HG03095 (cell line): ENCODE data around the gene DYNC1H1.
"Not testable (repeated sequence)": the region's sequence is repeated elsewhere in the genome, so short reads cannot be mapped to it uniquely, and the experiment has no call there.

Experiments used
- ATAC-seq: cut with Tn5 transposase; IDR thresholded peaks from one replicate; pipeline ENCODE4 v1.9.1; 2021; ENCODE audit warnings: moderate library complexity; ENCODE audit not compliant: unreplicated experiment

Gene DYNC1H1

GRCh38 chr14:101963052-101963451 lies 1.3 kb upstream of the DYNC1H1 start:
- no peak for ATAC-seq

GRCh38 chr14:101963656-101964296 lies 597 bp upstream of the DYNC1H1 start:
- no peak for ATAC-seq

DNA sequence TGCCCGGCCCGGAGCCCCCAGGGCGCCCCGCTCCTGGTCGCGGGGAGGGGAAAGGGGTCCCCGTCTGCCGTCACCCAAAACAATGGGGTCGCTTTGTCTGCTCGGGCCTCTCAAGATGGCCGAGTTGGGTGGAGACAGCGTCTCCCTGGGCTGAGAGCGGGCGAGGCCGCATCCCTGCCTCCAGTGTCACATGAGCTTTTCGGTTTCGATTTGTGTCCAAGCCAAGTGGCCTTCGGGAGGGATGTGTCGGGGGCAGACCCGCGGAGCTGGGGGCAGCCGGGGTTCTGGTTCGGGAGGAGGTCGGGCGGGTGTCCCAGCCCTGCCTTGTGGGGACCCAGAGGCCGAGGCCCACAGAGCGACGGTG lies 790 bp downstream of the DYNC1H1 start:
- ATAC-seq = peak; percentile 32

GRCh38 chr14:101965770-101966722 lies 1.7 kb downstream of the DYNC1H1 start:
- ATAC-seq = no peak

DNA sequence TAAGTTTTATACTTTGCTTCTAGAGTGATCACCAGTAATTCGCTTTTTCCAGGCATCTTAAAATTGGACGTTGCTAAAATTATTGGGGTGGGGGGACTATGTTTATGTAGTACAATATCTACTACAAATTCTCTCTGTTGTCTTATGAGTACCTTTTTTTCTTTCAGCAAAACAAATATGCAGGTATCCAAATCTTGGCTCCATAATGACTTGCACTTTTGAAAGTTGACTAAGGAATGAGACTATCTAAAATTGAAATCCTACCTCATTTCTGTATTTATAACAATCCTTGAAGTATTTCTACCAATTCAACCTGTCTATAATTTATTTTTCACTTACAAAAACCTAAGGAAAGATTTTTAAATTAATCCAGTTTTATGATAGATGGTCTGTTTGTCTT lies 2.4 kb downstream of the DYNC1H1 start:
- ATAC-seq = no peak

DNA sequence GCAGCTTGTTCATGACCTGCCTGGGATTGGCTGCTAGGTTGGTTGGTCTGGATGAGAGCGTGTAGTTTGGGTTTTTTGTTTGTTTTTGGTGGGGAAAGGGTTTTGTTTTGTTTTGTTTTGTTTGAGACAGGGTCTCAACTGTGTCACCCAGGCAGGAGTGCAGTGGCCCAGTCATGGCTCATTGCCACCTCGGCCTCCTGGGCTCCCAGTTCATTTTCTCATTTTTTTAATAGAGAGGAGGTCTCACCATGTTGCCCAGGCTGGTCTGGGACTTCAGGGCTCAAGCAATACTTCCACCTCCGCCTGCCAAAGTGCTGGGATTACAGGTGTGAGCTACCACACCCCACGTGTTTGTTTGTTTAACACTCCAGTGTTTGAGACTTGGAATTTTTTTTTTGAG lies 3.8 kb downstream of the DYNC1H1 start:
- no peak for ATAC-seq

- ATAC-seq = no peak
Observed at GRCh38 chr14:101969481-101969880, 5.1 kb downstream of the DYNC1H1 start.

- ATAC-seq = no peak
Observed at GRCh38 chr14:101970830-101971400, 6.5 kb downstream of the DYNC1H1 start.

DNA sequence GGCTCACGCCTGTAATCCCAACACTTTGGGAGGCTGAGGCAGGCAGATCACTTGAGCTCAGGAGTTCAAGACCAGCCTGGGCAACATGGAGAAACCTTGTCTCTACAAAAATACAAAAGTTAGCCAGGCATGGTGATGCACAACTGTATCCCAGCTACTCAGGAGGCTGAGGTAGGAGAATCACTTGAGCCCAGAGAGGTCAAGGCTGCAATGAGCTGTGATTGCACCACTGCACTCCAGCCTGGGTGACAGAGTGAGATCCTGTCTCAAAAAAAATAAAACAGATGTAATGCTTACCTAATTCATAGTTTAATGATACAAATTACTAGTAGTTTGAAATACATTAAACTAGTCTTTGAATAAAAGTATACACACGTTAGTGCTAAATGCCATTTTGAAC lies 7.1 kb downstream of the DYNC1H1 start:
- ATAC-seq = not testable (repeated sequence)

DNA sequence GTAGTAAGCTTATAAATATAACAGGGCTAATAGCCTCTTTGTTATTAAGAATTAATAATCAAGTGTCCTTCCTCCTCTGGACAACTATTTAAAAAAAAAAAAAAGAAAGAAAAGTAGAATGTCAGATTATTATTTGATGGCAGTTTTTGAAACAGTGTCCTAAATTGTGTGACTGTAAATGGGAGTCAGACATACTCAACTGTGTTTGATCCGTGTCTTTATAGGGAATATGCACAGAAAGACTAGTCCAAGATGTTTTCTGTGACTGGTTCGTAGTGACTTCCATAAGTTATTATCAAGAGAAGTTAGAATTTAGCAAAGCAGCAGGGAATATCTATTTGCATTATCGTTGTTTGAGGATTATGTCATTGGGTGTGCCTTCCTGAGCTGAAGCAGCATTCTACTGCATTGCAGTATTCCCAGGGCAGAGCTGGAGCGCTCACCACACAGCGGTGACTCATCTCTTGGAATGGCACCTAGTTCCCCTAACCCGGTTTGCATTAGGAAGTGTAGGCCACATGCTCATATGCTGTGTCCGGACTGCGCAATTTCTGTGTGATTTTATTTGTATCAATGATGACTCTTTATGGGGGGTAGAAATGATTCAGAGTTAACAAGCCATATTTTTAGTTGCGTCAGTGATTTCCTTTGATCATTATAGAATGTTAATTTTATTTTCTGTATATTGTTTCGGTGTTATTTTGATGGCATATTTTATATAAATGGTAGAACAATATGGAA lies 7.9 kb downstream of the DYNC1H1 start:
- no peak for ATAC-seq

GRCh38 chr14:101973356-101973755 lies 9.0 kb downstream of the DYNC1H1 start:
- no peak for ATAC-seq

GRCh38 chr14:101975231-101975630 lies 10.9 kb downstream of the DYNC1H1 start:
- ATAC-seq = no peak

- no peak for ATAC-seq
Observed at GRCh38 chr14:101977311-101978071, 13.1 kb downstream of the DYNC1H1 start.

- no peak for ATAC-seq
Observed at GRCh38 chr14:101979666-101980065, 15.3 kb downstream of the DYNC1H1 start.

GRCh38 chr14:101980251-101980650 lies 15.9 kb downstream of the DYNC1H1 start:
- ATAC-seq = no peak

- peak; percentile 77 for ATAC-seq
Observed at GRCh38 chr14:101980700-101981099, 16.3 kb downstream of the DYNC1H1 start.

GRCh38 chr14:101982621-101983020 lies 18.2 kb downstream of the DYNC1H1 start:
- no peak for ATAC-seq

DNA sequence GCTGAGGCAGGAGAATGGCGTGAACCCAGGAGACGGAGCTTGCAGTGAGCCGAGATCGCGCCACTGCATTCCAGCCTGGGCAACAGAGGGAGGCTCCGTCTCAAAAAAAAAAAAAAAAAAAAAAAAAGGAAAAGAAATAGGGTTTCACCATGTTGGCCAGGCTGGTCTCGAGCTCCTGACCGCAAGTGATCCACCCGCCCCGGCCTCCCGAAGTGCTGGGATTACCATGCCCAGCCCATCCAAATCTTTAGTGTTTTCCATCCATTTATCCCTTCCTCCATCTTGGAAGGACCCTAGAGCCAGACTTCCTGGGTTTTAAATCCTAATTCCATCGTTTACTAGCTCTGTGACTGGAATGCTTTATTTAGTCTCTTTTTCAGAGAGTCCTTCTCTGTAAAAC lies 20.5 kb downstream of the DYNC1H1 start:
- ATAC-seq = not testable (repeated sequence)

DNA sequence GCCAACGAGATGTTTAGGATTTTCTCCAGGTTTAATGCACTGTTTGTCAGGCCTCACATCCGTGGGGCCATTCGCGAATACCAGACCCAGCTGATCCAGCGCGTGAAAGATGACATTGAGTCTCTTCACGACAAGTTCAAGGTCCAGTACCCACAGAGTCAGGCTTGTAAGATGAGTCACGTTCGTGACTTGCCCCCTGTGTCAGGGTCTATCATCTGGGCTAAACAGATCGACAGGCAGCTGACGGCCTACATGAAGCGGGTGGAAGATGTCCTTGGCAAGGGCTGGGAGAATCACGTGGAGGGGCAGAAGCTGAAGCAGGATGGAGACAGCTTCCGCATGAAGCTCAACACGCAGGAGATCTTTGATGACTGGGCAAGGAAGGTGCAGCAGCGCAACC lies 21.6 kb downstream of the DYNC1H1 start:
- no peak for ATAC-seq

GRCh38 chr14:101986953-101987352 lies 22.6 kb downstream of the DYNC1H1 start:
- ATAC-seq = no peak
